ENCODE results near the gene GUCY1A2.
"Not testable (repeated sequence)": the region's sequence is repeated elsewhere in the genome, so short reads cannot be mapped to it uniquely, and the experiment has no call there.

Gene GUCY1A2

DNA sequence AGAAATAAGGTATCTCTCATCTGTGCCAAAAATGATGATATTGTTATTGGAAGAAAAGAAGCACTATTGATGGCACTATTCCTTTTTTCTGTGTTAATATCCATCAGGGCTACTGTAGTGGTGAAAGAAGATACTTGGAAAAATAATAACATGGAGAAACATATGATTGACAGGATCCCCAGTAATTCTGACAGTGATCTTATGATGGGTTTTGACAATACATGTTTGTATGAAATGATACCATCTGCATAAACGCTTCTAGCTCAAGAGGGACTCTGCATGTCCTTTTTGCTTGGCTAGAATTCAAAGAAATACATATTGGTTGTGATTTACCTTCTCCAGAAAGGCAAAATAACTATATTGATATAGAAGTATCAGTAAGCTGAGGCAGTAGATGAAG, 178.1 kb downstream of the GUCY1A2 start:
- DNase-seq (ENCODE audit: low spot score) = no peak

DNA sequence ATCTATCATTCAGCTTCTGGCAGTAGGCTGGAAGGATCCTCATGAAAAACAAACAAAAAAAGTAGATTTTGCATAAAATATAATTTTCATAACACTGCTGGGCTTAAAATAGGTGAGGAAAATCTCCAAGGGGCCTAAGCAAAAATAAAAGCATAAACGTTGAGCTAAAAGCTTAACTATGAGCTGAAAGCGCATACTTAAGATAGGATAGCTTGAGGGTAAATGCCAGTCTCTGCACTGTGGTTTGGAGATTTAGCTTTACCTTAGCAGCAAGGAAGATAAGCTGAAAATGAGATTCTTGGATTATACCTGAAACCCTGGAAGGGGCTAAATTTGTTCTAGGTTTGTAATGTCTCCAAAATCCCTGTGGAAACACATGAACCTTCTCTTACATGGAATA, 183.7 kb downstream of the GUCY1A2 start:
- DNase-seq (ENCODE audit: low spot score) = no peak

- no peak for DNase-seq (ENCODE audit: low spot score)
Observed at GRCh38 chr11:106828976-106829375, 189.3 kb downstream of the GUCY1A2 start.

- no peak for DNase-seq (ENCODE audit: low spot score)
Observed at GRCh38 chr11:106828576-106828975, 189.7 kb downstream of the GUCY1A2 start.

DNA sequence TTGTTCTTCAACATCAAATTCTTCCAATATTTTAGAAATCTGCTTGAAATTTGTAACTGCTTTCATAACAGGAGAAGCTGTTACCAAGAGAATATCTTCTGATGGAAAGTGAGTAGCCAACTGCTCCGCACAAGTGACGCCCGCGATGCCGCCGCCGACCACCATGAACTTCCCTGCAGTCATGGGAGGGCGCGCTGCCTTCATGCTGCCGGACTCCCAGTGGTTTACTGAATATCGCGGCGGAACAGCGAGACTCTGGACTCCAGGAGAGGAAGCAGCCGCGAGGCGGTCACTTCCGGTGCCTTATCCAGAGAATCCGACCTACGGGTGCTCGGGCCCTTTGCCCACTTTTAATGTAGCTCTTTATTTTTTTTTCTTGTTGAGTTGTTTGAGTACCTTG, 190.6 kb downstream of the GUCY1A2 start:
- DNase-seq (ENCODE audit: low spot score) = no peak

GRCh38 chr11:106826558-106826957, 191.7 kb downstream of the GUCY1A2 start:
- not testable (repeated sequence) for DNase-seq (ENCODE audit: low spot score)

GRCh38 chr11:106821826-106822225, 196.4 kb downstream of the GUCY1A2 start:
- DNase-seq (ENCODE audit: low spot score) = no peak

- DNase-seq (ENCODE audit: low spot score) = no peak
Observed at GRCh38 chr11:106821291-106821690, 197.0 kb downstream of the GUCY1A2 start.

DNA sequence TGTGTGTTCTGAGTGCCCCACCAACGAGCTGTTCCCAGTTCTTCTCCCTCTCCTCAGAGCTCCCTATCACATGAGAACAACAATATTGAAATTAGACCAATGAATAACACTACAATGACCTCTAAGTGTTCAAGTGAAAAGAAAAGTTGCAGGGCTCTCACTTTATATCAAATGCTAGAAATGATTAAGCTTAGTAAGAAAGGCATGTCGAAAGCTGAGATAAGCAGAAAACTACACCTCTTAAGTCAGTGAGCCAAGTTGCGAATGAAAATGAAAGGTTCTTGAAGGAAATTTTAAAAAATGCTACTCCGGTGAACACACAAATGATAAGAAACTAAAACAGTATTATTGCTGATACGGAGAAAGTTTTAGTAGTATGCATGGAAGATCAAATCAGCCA, 199.8 kb downstream of the GUCY1A2 start:
- no peak for DNase-seq (ENCODE audit: low spot score)

GRCh38 chr11:106815209-106815608, 203.1 kb downstream of the GUCY1A2 start:
- no peak for DNase-seq (ENCODE audit: low spot score)

DNA sequence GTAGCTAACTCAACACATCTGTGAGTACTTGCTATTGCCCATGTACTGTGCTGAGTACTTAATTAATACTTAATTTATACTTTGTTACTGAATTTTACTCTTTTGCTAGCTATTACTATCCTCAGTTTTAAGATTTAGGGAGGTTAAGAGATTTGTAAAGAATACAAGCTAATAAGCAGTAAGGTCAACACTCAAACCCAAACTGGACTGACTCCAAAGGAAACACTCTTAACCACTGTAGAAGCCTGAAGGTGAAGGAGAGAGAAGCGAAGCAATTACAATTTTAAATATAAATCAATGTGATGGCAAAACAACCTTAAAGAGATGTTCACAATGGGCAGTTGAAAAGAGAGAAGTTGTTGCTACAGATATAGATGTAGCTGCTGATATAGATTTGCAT, 204.5 kb downstream of the GUCY1A2 start:
- no peak for DNase-seq (ENCODE audit: low spot score)

DNA sequence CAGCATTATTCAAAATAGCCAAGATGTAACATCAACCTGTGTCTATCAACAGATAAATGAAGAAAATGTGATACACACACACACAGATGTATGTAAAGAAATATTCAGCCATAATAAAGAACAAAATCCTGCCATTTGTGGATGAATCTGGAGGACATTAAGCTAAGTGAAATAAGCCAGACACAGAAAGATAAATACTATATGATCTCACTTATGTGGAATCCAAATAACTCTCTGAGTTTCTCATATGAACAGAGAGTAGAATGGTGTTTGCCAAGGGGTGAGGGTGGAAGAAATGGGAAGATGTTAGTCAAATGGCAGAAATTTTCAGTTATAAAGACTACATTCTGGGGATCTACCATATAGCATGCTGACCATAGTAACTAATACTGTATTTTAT, 224.2 kb downstream of the GUCY1A2 start:
- no peak for DNase-seq (ENCODE audit: low spot score)

- DNase-seq (ENCODE audit: low spot score) = no peak
Observed at GRCh38 chr11:106789406-106789805, 228.9 kb downstream of the GUCY1A2 start.

- DNase-seq (ENCODE audit: low spot score) = no peak
Observed at GRCh38 chr11:106787454-106787853, 230.8 kb downstream of the GUCY1A2 start.

DNA sequence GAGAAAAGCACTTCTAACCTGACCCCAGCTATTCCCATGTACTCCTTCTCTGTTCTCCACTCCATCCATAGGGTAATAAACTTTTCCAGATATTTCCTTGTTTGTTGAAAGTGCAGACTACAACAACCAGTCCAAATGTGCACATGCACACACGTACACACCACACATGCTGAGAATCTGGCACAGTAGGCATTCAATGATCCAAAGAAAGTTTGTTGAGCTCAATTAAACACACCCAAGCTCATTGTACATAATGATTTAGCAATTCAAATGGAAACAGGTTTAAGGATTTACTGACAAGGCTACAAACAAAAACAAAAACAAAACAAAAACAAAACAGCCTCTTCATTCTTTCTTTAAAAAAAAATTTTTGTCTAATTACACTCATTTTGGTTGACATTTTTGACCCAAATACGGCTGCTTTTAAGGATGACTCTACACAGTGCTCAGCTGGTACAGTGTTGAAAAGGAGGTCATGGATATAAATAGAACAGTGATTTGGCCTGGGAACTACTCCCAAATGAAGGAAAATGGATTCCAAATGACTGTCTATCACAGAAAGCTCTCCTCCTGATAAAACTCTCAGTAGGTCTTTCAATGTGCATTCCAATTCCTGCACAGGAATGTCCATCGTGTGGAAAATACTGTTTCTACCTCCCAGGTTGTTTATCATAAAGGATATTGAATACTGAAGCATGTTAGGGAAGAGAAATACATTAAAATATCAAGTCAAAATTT, 232.2 kb downstream of the GUCY1A2 start:
- DNase-seq (ENCODE audit: low spot score) = no peak

GRCh38 chr11:106777302-106777701, 241.0 kb downstream of the GUCY1A2 start:
- not testable (repeated sequence) for DNase-seq (ENCODE audit: low spot score)

- DNase-seq (ENCODE audit: low spot score) = no peak
Observed at GRCh38 chr11:106770489-106771085, 247.7 kb downstream of the GUCY1A2 start.

- DNase-seq (ENCODE audit: low spot score) = no peak
Observed at GRCh38 chr11:106765469-106766258, 252.6 kb downstream of the GUCY1A2 start.

DNA sequence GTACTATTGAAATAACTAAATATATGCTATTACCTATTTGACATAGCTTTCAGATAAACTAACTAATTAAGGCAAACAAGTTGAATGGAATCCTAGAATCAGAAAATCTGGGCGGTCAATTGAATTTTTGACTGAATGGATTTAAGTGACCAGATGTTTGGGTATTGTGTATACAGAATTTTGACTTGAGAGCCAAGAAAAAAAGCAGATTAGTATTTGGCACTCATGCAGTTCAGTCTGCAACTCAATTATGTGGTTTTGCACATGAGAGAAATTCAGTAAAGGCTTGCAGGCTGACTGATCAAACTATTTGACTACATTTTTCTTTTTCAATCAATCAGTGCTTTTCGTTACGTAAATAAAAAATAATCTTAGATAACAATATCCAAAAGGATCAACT, 254.8 kb downstream of the GUCY1A2 start:
- DNase-seq (ENCODE audit: low spot score) = no peak

GRCh38 chr11:106761745-106762144, 256.5 kb downstream of the GUCY1A2 start:
- no peak for DNase-seq (ENCODE audit: low spot score)

DNA sequence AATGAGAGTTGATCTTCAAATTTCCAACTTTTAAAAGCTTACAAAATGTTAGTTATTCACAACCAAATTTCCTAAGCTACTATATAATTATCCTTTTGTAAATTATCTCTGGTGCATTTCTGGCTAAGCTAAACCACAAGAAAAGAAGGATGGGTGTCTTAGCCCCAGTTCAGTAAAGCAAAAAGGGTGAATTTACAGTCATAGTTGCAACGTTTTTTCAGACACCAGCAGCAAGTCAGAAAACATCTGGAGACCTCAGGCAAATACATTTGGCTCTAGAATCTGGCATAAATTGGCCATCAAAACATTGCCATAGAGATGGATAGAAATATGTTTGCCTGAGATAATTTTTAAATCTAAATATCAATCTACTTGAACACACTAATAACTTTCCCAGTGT, 257.0 kb downstream of the GUCY1A2 start:
- no peak for DNase-seq (ENCODE audit: low spot score)

- no peak for DNase-seq (ENCODE audit: low spot score)
Observed at GRCh38 chr11:106748059-106748458, 270.2 kb downstream of the GUCY1A2 start.

DNA sequence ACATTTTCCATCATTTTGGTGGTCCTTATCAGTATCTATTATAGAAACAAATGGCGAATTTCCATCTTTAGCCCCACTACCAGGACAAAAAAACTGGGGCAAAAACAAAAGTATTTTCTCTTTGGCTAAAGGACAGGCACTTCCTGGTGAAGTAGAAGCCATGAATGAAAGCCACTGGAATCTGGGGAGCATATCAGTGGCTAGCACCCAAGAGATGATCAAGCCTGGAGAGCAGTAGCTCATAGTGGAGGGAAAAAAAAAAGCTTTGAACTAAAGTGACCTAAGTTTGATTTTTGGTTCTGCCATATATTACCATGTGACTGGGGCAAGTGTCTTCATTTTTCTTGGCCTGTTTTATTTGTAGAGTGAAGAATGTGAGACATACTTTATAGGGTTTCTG, 272.3 kb downstream of the GUCY1A2 start:
- no peak for DNase-seq (ENCODE audit: low spot score)
